ENCODE results near the gene DAO. TPM values are rescaled to one million over a fixed set of nuclear protein-coding genes. Genes with fewer than 3 reads are reported as not detected.

Gene DAO
- total RNA-seq, 1 experiment from 2014 or later = not detected

GRCh38 chr12:108905725-108906124 lies 25.8 kb downstream of the DAO start:
- Histone ChIP-seq H3K9ac (ENCODE audit: extremely low read depth, insufficient read length, low read length) (no peak overlapping the region), H3K23me2 (ENCODE audit: insufficient read length, low read depth, low read length, poor library complexity, severe bottlenecking) (no peaks in the 10 kb centered on the region), H2BK12ac (ENCODE audit: insufficient read length, low read depth, low read length) (no peak overlapping the region), H3K18ac (ENCODE audit: insufficient read length, low read depth, low read length) (no peak overlapping the region), H2BK20ac (ENCODE audit: low read depth, low read length, poor library complexity, severe bottlenecking) (no peak overlapping the region), H3T11ph (ENCODE audit: low read length) (no peak overlapping the region), H3K27ac (ENCODE audit: insufficient read length, low read depth, low read length) (no peak overlapping the region), H3K4me2 (ENCODE audit: insufficient read depth, insufficient read length, low read length) (no peak overlapping the region), H3K4me1 (ENCODE audit: insufficient read depth, low read length) (no peaks in the 10 kb centered on the region), H2BK5ac (ENCODE audit: insufficient read length, low read length) (no peak overlapping the region), H3K4ac (ENCODE audit: low read depth, low read length) (no peak overlapping the region), H2AFZ (ENCODE audit: low read length) (no peak overlapping the region), H3K56ac (ENCODE audit: insufficient read length, low read depth, low read length) (no peak overlapping the region), H2BK15ac (ENCODE audit: low read depth, low read length) (no peak overlapping the region), H3K23ac (ENCODE audit: insufficient read length, low read depth, low read length) (no peak overlapping the region), H3K27me3 (ENCODE audit: insufficient read depth, low read length) (no peaks in the 10 kb centered on the region), H4K8ac (replicated peaks; ENCODE audit: insufficient read length, low read depth, low read length) (no peak overlapping the region), H2AK5ac (ENCODE audit: insufficient read length, low read length) (no peak overlapping the region), H3K9me3 (ENCODE audit: control insufficient read depth, low read depth, low read length) (no peaks in the 10 kb centered on the region), H4K91ac (ENCODE audit: insufficient read length, low read depth, low read length) (no peak overlapping the region), H2BK120ac (ENCODE audit: low read depth, low read length, poor library complexity, severe bottlenecking) (no peak overlapping the region), H3K79me2 (ENCODE audit: insufficient read depth, low read length) (no peaks in the 10 kb centered on the region), H3K79me1 (ENCODE audit: insufficient read depth, low read depth, low read length, poor library complexity, severe bottlenecking) (no peaks in the 10 kb centered on the region), H3K14ac (ENCODE audit: insufficient read depth, low read length) (no peak overlapping the region), H4K5ac (ENCODE audit: insufficient read length, low read depth, low read length) (no peak overlapping the region), H4K20me1 (ENCODE audit: control insufficient read depth, insufficient read depth, insufficient read length) (no peaks in the 10 kb centered on the region)
- no peaks in the 10 kb centered on the region for H3K9me3 Mint-ChIP-seq
- no peak overlapping the region for H3K27ac Mint-ChIP-seq
- no peak overlapping the region for H3K4me3 Mint-ChIP-seq
- no peaks in the 10 kb centered on the region for H3K36me3 Mint-ChIP-seq (ENCODE audit: insufficient read depth in 1 of 3, low read depth in 3 of 3)
- no peak for TF ChIP-seq CTCF (conservative IDR thresholded peaks at IDR 0.05)
- H3K27me3 Mint-ChIP-seq (ENCODE audit: low read depth) = peaks cover 3% of the 10 kb centered on the region
- DNase-seq = no peak
- no CpG with 5 or more reads among the region's 5 CpGs for WGBS (ENCODE audit: extremely low coverage, insufficient read length, low lambda C conversion rate)
- peaks cover 11% of the 10 kb centered on the region in 2 experiments; a peak in 3 of 4 replicates for H3K4me1 Mint-ChIP-seq

All from H9 (cell line).